ENCODE data around the gene ZNF669.

- no peak for TF ChIP-seq CTCF (IDR thresholded peaks at IDR 0.05; ENCODE audit: insufficient read depth, low read length)
- no peak for TF ChIP-seq GABPA (IDR thresholded peaks at IDR 0.05; ENCODE audit: low read depth)
- no peak for TF ChIP-seq POLR2AphosphoS5 (IDR thresholded peaks at IDR 0.05; ENCODE audit: low read depth)
- TF ChIP-seq SPI1 (IDR thresholded peaks at IDR 0.05; ENCODE audit: borderline replicate concordance, low read depth): no peak
Observed at GRCh38 chr1:247118946-247119446, 14.8 kb upstream of the ZNF669 start.

All from HL-60 (cell line).